ENCODE results near the gene TMEM82.

The TMEM82 gene

GRCh38 chr1:15736892-15737261 lies 5.4 kb upstream of the TMEM82 start:
- H3K4me2 ChIP-seq (ENCODE audit: insufficient read depth, low read length), result no peak overlapping the region
- no peak for TF ChIP-seq EZH2 (IDR thresholded peaks at IDR 0.05; ENCODE audit: borderline replicate concordance, low read depth, low read length, severe bottlenecking)
- no peaks in the 10 kb centered on the region for H3K4me1 ChIP-seq (ENCODE audit: insufficient read depth, low read length)
- H3K79me2 ChIP-seq (ENCODE audit: insufficient read depth, low read length), result no peaks in the 10 kb centered on the region
- DNase-seq (no peak), ATAC-seq (ENCODE audit: insufficient read depth, low read depth) (no peak)
- no peaks in the 10 kb centered on the region for H3K9me3 ChIP-seq (ENCODE audit: insufficient read depth, low read length, severe bottlenecking)
- no peak overlapping the region for H2AFZ ChIP-seq (ENCODE audit: low read depth, low read length)
- H3K36me3 ChIP-seq (ENCODE audit: insufficient read depth, low read length), result peaks cover 30% of the 10 kb centered on the region
- H3K27me3 ChIP-seq (ENCODE audit: insufficient read depth, low read length, poor library complexity), result no peaks in the 10 kb centered on the region
- no peaks in the 10 kb centered on the region for H4K20me1 ChIP-seq (ENCODE audit: insufficient read depth, low read length)
- H3K4me3 ChIP-seq (ENCODE audit: low read depth in 1 of 2, low read length in 2 of 2), result no peak overlapping the region
- no peak overlapping the region for H3K27ac ChIP-seq (ENCODE audit: low read length)
- H3K9ac ChIP-seq (ENCODE audit: low read depth, low read length), result no peak overlapping the region

GRCh38 chr1:15737324-15738319 lies 4.7 kb upstream of the TMEM82 start:
- H3K27ac ChIP-seq (ENCODE audit: low read length), result no peak overlapping the region
- ATAC-seq (ENCODE audit: insufficient read depth, low read depth) (no peak), DNase-seq (no peak)
- H3K4me3 ChIP-seq (ENCODE audit: low read depth in 1 of 2, low read length in 2 of 2), result no peak overlapping the region
- H3K9ac ChIP-seq (ENCODE audit: low read depth, low read length), result no peak overlapping the region
- no peaks in the 10 kb centered on the region for H3K27me3 ChIP-seq (ENCODE audit: insufficient read depth, low read length, poor library complexity)
- TF ChIP-seq CTCF (IDR thresholded peaks at IDR 0.05; ENCODE audit: borderline replicate concordance, extremely low read depth, low read length, poor library complexity, severe bottlenecking) (no peak), EZH2 (IDR thresholded peaks at IDR 0.05; ENCODE audit: borderline replicate concordance, low read depth, low read length, severe bottlenecking) (no peak)
- H3K36me3 ChIP-seq (ENCODE audit: insufficient read depth, low read length), result peaks cover 23% of the 10 kb centered on the region
- H2AFZ ChIP-seq (ENCODE audit: low read depth, low read length), result no peak overlapping the region
- H3K79me2 ChIP-seq (ENCODE audit: insufficient read depth, low read length), result no peaks in the 10 kb centered on the region
- no peak overlapping the region for H3K4me2 ChIP-seq (ENCODE audit: insufficient read depth, low read length)
- H3K9me3 ChIP-seq (ENCODE audit: insufficient read depth, low read length, severe bottlenecking), result no peaks in the 10 kb centered on the region
- no peaks in the 10 kb centered on the region for H3K4me1 ChIP-seq (ENCODE audit: insufficient read depth, low read length)
- no peaks in the 10 kb centered on the region for H4K20me1 ChIP-seq (ENCODE audit: insufficient read depth, low read length)

GRCh38 chr1:15738416-15739113 lies 3.7 kb upstream of the TMEM82 start:
- no peak overlapping the region for H3K9ac ChIP-seq (ENCODE audit: low read depth, low read length)
- H3K79me2 ChIP-seq (ENCODE audit: insufficient read depth, low read length), result no peaks in the 10 kb centered on the region
- DNase-seq, result no peak

More at GRCh38 chr1:15738416-15739113, 3.7 kb upstream of the TMEM82 start:
- no peak for TF ChIP-seq CTCF (IDR thresholded peaks at IDR 0.05; ENCODE audit: borderline replicate concordance, extremely low read depth, low read length, poor library complexity, severe bottlenecking)
- no peak for TF ChIP-seq EZH2 (IDR thresholded peaks at IDR 0.05; ENCODE audit: borderline replicate concordance, low read depth, low read length, severe bottlenecking)
- no peaks in the 10 kb centered on the region for H4K20me1 ChIP-seq (ENCODE audit: insufficient read depth, low read length)
- no peaks in the 10 kb centered on the region for H3K4me1 ChIP-seq (ENCODE audit: insufficient read depth, low read length)
- no peaks in the 10 kb centered on the region for H3K27me3 ChIP-seq (ENCODE audit: insufficient read depth, low read length, poor library complexity)
- H3K4me3 ChIP-seq (ENCODE audit: low read depth in 1 of 2, low read length in 2 of 2), result no peak overlapping the region
- H3K27ac ChIP-seq (ENCODE audit: low read length), result no peak overlapping the region
- peaks cover 14% of the 10 kb centered on the region for H3K36me3 ChIP-seq (ENCODE audit: insufficient read depth, low read length)
- H2AFZ ChIP-seq (ENCODE audit: low read depth, low read length), result no peak overlapping the region
- H3K4me2 ChIP-seq (ENCODE audit: insufficient read depth, low read length), result no peak overlapping the region
- no peaks in the 10 kb centered on the region for H3K9me3 ChIP-seq (ENCODE audit: insufficient read depth, low read length, severe bottlenecking)
- ATAC-seq (ENCODE audit: insufficient read depth, low read depth), result no peak

Measured in DND-41 (cell line).